ENCODE data around the gene GBP6. TPM values are rescaled to one million over a fixed set of nuclear protein-coding genes. Genes with fewer than 3 reads are reported as not detected.
"Not testable (repeated sequence)": the region's sequence is repeated elsewhere in the genome, so short reads cannot be mapped to it uniquely, and the experiment has no call there.

The GBP6 gene, protein sequence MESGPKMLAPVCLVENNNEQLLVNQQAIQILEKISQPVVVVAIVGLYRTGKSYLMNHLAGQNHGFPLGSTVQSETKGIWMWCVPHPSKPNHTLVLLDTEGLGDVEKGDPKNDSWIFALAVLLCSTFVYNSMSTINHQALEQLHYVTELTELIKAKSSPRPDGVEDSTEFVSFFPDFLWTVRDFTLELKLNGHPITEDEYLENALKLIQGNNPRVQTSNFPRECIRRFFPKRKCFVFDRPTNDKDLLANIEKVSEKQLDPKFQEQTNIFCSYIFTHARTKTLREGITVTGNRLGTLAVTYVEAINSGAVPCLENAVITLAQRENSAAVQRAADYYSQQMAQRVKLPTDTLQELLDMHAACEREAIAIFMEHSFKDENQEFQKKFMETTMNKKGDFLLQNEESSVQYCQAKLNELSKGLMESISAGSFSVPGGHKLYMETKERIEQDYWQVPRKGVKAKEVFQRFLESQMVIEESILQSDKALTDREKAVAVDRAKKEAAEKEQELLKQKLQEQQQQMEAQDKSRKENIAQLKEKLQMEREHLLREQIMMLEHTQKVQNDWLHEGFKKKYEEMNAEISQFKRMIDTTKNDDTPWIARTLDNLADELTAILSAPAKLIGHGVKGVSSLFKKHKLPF
- total RNA-seq (2014; rRNA removed; shearing (Covaris generic); ENCODE audit: low replicate concordance) = not detected in 2 replicates

DNA sequence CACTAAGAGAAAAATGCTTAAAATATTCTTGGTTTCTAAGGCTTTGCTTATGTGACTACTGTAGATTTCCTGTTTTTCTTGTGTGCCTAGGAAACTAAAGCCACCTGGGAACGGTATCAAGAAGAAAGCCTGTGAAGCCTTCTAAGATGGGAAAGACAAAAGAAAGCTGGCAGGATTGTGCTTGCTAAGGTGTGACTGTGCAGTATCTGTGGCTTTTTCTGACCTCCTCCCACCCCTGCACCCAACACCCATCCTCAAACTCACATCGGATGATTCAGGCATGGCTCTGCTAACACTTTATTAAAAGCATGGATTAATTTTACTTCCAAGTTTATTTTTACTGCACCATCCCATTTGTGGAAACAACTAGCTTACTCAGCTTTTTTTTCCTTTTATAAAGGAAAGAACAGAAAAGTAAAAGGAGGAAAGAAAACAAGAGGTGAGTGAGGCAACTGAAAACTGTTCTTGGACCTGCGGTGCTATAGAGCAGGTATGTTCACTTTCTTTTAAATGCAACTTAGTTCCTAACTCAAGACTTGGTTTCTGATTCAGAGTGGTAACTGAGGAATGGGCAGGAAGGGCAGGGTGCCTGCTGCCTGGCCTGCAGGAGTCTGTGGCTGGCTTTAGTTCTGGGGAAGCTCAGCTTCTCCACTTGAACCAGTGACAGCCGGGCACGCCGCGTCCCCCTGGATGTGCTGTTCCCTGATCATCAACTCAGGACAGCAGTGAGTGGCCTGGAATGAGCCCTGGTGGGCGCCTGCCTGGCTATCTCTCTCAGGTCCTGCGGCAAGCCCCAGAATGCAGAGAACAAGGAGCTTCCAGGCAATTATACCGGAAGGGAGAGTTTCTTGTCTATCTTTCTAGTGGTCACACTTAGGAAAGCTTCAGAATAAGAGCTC lies at the start of gene GBP6:
Gene GBP6 (plus strand): TSS at position 422 of the 899 bp plus-strand sequence. CDS start 4,493 bp downstream, outside the sequence.
- Histone ChIP-seq H3K27me3 (no peaks in the 10 kb centered on the region), H3K9me3 (no peaks in the 10 kb centered on the region), H3K4me3 (no peak within 1 kb of the TSS), H3K36me3 (no peaks in the 10 kb centered on the region)
- no peak for DNase-seq

DNA sequence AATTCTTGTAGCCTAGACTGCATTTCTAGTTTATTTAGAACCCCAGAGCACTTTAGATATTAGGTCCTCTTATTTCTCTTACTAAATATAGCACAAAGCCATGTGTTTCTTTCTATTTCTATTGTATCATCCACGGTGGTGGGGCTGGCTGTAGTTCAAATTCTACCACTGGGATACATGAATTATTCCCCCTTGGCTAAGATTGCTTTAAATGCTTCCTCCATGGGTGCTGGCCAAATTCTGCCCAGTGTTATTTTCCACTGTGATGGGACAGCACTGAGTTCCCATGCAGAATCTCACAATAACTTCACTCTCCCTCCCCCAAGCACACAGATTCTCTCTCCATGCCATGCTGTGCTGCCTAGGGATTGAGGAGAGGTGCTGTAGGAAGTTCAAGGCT lies 41.5 kb upstream of the GBP6 start:
- no peaks in the 10 kb centered on the region for H3K9me3 ChIP-seq
- DNase-seq = no peak
- no peak overlapping the region for H3K4me3 ChIP-seq
- H3K27me3 ChIP-seq = no peaks in the 10 kb centered on the region
- no peaks in the 10 kb centered on the region for H3K36me3 ChIP-seq

DNA sequence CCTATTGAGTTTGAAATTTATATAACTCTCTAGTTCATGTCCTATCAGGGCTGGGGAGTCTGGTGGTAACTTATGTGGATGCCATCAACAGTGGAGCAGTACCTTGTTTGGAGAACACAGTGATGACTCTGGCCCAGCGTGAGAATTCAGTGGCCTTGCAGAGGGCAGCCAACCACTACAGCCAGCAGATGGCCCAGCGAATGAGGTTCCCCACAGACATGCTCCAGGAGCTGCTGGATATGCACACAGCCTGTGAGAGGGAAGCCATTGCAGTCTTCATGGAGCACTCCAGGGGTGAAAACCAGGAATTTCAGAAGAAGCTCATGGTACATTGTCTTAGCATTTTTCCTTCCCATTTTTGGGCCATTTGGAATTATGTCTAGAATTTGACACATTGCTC lies 32.0 kb upstream of the GBP6 start:
- no peaks in the 10 kb centered on the region for H3K36me3 ChIP-seq
- no peaks in the 10 kb centered on the region for H3K9me3 ChIP-seq
- H3K4me3 ChIP-seq = no peak overlapping the region
- no peaks in the 10 kb centered on the region for H3K27me3 ChIP-seq
- no peak for DNase-seq

DNA sequence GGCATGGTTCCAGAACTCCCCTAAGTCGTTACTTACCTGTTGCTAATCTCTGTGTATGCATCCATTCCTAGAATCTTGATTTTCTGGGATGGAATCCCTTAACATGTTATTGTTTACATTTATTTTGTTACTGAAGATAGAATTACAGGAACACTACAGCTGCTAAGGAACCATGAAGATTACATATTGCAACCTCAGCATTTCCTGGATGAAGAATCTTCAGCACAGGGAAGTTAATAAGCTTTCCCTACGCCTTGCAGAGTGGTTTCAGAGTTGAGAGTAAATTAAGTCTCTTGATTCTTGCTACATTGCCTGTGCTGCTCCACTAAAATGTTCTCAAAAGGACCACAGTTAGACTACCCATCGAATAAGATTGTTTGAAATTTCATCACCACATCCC lies 31.4 kb upstream of the GBP6 start:
- Histone ChIP-seq H3K36me3 (no peaks in the 10 kb centered on the region), H3K9me3 (no peaks in the 10 kb centered on the region), H3K4me3 (no peak overlapping the region), H3K27me3 (no peaks in the 10 kb centered on the region)
- no peak for DNase-seq

DNA sequence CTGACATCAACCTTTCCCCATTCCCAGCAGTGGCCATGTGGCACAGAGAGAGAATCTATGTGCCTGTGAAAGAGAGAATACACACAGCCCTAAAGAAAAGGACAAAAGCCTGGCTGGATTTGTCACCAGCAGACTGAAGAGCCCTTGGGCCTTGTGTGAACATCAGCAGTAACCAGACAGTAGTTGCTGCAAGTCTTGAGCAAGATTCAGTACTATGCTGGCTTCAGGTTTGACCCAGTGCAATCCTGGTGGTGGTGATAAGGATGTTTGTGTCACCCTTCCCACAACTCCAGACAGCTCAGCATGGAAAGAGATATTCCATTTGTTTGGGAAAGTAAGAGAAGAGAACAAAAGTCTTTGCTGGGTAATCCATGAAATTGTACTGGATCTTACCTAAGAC lies 28.4 kb upstream of the GBP6 start:
- no peak for DNase-seq
- Histone ChIP-seq H3K9me3 (no peaks in the 10 kb centered on the region), H3K4me3 (no peak overlapping the region), H3K36me3 (no peaks in the 10 kb centered on the region), H3K27me3 (no peaks in the 10 kb centered on the region)

DNA sequence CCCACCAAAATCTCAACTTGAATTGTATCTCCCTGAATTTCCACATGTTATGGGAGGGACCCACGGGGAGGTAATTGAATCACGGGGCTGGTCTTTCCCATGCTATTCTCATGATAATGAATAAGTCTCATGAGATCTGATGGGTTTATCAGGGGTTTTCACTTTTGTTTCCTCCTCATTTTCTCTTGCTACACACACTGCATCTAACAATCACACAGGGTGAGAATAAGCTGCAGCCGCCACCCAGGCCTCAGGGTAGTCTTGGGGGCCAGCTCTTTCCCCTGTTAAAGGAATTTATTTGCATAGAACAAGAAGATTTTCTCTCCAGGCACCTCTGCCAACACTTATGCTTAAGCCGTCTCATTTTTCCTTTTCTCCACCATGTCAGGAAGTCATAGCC lies 26.0 kb upstream of the GBP6 start:
- Histone ChIP-seq H3K36me3 (no peaks in the 10 kb centered on the region), H3K9me3 (no peaks in the 10 kb centered on the region), H3K4me3 (no peak overlapping the region), H3K27me3 (no peaks in the 10 kb centered on the region)
- no peak for DNase-seq

DNA sequence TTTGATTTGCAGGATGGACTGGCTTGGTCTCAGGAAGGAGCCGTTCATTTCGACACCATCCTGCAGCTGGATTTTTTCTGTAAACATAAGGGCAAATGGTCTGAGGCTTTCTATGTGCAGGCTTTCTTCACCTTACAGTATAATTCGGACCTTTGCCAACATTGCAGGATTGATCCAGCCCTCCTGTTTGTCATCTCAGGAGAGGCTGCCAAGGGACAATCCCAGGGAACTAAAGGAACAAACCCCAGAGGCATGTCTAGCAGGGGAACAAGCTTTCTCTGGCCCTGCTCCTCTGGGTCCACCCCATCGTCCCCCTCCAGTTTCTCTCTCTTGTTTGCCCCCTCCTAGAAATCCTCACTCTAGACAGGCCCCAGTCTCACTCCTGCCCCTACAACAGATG lies 24.8 kb upstream of the GBP6 start:
- DNase-seq = no peak
- Histone ChIP-seq H3K36me3 (no peaks in the 10 kb centered on the region), H3K4me3 (no peak overlapping the region), H3K27me3 (no peaks in the 10 kb centered on the region), H3K9me3 (no peaks in the 10 kb centered on the region)

DNA sequence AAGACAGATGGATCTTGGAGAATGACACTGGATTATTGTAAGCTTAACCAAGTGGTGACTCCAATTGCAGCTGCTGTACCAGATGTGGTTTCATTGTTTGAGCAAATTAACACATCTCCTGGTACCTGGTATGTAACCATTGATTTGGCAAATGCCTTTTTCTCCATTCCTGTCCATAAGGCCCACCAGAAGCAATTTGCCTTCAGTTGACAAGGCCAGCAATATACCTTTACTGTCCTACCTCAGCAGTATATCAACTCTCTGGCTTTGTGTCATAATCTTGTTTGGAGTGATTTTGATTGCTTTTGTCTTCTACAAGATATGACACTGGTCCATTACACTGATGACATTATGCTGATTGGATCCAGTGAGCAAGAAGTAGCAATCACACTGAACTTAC lies 18.4 kb upstream of the GBP6 start:
- H3K4me3 ChIP-seq, H3K9me3 ChIP-seq, H3K27me3 ChIP-seq, H3K36me3 ChIP-seq, DNase-seq: not testable (repeated sequence)

DNA sequence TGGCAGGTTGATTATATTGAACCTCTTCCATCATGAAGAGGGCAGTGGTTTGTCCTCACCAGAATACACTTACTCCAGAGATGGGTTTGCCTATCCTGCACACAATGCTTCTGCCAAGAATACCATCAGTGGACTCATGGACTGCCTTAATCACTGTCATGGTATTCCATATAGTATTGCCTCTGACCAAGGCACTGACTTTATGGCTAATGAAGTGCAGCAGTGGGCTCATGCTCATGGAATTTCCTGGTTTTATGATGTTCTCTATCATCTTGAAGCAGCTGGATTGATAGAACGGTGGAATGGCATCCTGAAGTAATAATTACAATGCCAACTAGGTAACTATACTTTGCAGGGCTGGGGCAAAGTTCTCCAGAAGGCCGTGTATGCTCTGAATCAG lies 16.6 kb upstream of the GBP6 start:
- no peaks in the 10 kb centered on the region for H3K36me3 ChIP-seq
- H3K27me3 ChIP-seq = no peaks in the 10 kb centered on the region
- H3K9me3 ChIP-seq = no peaks in the 10 kb centered on the region
- no peak for DNase-seq
- H3K4me3 ChIP-seq = no peak overlapping the region

DNA sequence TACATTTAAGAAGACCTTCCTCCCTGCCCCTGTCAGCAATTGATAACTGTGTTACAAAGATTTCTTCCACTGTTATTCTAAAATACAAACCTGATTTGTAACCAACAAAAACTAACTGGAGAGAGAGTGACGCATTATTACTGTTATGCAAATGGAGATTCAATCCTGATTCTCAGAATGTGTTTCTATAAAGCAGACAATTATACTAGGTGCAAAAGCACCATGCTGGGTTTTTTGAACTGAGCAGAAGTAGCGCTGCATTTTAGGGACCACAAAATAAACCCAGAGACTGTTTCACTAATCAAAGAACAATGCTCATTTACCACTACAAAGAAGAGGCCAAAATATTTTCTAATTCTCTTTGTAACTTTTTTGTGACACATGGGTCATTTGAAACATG lies 13.6 kb upstream of the GBP6 start:
- Histone ChIP-seq H3K9me3 (no peaks in the 10 kb centered on the region), H3K4me3 (no peak overlapping the region), H3K27me3 (no peaks in the 10 kb centered on the region), H3K36me3 (no peaks in the 10 kb centered on the region)
- DNase-seq = no peak

DNA sequence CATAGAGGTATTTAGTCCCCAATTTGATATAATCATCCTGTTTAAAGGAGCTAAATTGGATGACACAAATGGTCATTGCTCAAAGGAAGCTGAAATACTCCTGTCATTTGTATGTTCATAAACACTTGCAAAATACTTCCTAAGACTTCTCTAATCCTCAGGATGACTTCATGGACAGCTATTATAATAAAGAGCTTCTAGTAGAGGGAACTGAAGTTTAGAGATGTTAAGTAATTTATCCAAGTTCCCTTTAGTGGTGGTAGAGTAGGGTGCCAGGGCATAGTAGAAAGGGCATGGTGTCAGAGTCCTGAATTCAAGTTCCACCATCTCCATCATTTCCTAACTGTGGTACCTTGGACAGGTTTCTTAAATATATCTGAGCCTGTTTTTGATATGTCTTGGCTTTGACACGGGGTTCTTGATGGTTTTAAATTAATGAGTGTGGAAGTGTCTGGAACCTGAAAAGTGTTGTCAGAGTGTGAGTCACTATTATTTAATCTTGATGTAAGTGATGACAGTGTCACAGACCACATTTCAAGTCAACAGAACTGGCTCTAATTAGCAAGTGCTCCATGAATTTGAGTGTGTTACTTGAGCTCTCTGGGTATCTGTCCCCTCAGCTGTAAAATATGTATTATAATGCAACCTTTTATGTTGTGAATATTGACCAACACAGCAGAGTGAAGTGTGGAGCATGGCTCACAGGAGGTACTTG lies 12.1 kb upstream of the GBP6 start:
- Histone ChIP-seq H3K9me3 (peaks cover 2% of the 10 kb centered on the region; the same call in 1 of the 2 replicates), H3K36me3 (no peaks in the 10 kb centered on the region), H3K4me3 (no peak overlapping the region), H3K27me3 (no peaks in the 10 kb centered on the region)
- DNase-seq = no peak

DNA sequence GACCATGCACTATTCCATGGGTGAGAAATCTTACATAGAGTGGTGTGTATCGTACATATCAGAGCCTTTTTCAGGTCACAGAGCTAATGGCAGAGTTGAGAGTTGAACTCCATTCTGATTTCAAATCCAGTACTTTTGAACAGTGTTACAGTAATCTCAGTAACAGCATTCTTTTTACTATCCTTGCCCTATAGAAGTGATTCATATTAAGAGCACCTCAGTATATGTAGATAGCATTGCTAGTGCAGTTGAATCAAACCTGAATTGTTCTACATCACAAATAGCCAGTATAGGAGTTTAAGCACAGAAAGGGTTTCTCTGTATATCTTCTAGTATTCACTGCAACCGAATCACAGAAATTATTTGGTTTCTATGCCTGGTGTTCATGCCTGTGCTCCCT lies 11.4 kb upstream of the GBP6 start:
- DNase-seq = no peak
- H3K4me3 ChIP-seq = no peak overlapping the region
- H3K27me3 ChIP-seq = no peaks in the 10 kb centered on the region
- no peaks in the 10 kb centered on the region for H3K36me3 ChIP-seq
- peaks cover 2% of the 10 kb centered on the region; the same call in 1 of the 2 replicates for H3K9me3 ChIP-seq

DNA sequence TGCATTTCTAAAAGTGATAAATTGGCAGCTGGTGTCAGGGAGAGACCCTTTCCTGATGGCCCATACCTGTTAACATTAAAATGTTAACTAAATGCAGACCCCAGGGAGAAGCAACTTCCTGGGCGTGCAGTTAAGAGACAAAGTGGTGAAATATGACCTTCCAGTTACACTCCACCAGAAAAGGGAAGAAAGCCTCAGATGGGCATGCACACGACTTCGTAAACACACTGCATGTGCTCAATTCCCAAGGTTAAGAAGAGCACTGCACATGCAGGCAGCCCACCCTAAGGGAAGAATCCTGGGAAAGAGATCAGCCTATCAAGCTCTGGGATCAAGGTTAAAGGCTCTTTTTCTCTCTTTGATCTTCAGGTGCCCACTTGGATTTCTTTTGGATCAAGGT lies 9.7 kb upstream of the GBP6 start:
- peaks cover 2% of the 10 kb centered on the region; the same call in 1 of the 2 replicates for H3K9me3 ChIP-seq
- no peak overlapping the region for H3K4me3 ChIP-seq
- H3K36me3 ChIP-seq = no peaks in the 10 kb centered on the region
- H3K27me3 ChIP-seq = no peaks in the 10 kb centered on the region
- DNase-seq = no peak

DNA sequence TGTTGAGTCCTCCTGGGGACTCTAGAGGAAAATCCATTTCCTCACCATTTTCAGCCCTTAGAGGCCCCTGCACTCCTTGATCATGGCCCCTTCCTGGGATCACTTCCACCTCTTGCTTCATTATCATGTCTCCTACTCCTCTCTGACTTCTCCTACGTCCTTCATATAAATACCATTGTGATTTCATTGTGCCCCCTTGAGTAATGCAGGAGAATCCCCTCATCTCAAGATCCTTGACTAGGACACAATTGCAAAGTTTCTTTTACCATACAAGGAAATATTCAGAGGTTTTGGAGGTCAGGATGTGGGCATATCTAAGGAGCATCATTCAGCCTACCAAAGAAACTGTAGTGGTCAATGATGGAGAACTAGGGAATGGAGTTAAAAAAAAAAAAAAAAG lies 8.8 kb upstream of the GBP6 start:
- Histone ChIP-seq H3K27me3 (no peaks in the 10 kb centered on the region), H3K4me3 (no peak overlapping the region), H3K9me3 (peaks cover 2% of the 10 kb centered on the region; the same call in 1 of the 2 replicates), H3K36me3 (no peaks in the 10 kb centered on the region)
- DNase-seq = no peak

DNA sequence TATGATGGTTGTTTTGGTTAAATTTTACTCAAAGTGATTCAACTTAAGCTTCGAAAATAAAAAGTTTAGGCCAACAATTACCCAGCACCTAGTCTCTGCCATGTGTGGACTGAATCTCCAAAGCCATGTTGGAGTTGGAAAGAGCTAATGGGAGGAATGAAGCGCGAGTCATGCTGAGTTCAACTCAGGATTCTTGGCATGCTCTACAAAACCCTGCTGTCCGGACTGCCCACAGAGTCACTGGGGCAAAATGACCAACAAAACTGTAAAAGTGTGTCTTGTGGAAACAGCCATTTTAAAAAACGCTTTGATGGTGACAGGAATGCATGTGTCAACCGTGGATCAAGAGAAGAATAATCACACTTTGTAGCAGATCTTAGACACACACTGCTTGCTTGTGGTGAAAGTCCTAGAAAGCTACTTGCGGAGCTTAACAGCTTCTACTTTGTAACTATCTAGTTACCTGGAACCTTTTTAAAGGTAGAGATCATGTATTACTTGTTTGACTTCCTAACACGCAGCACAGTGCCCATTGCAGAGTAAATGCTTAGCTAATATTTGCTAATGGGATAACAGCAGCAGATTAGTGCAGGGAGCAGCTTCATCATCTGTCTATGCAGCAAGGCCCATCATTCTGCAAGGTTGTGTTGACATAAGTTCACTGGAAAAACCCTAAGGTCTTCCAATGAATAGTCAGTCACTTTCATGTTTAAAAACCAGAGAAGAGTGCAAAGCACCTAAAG lies 7.0 kb upstream of the GBP6 start:
- Histone ChIP-seq H3K9me3 (peaks cover 2% of the 10 kb centered on the region; the same call in 1 of the 2 replicates), H3K36me3 (no peaks in the 10 kb centered on the region), H3K4me3 (no peak overlapping the region), H3K27me3 (no peaks in the 10 kb centered on the region)
- peak; percentile 59 for DNase-seq
